GM12865 (cell line): ENCODE results near the gene CD160.
A peak's percentile ranks its signal among the peaks of the same experiment; 100 is the strongest.
"Not testable (repeated sequence)": the region's sequence is repeated elsewhere in the genome, so short reads cannot be mapped to it uniquely, and the experiment has no call there.

Source experiments
- DNase-seq: peaks from one replicate; pipeline ENCODE4 v3.0.0; 2010; ENCODE audit warnings: low read depth
- H3K4me3 ChIP-seq: 2 replicates; pipeline ENCODE4 v1.5.1; 2011; ENCODE audit warnings: mild to moderate bottlenecking, low read depth, low read length, control low read depth
- TF ChIP-seq, protein P1 (sequence below): IDR thresholded peaks from 2 replicates; pipeline ENCODE4 v1.5.1; 2011; ENCODE audit warnings: low read length, control low read depth, low read depth, inconsistent platforms; ENCODE audit not compliant: insufficient read depth; ENCODE audit errors: missing control alignments

Gene CD160

DNA sequence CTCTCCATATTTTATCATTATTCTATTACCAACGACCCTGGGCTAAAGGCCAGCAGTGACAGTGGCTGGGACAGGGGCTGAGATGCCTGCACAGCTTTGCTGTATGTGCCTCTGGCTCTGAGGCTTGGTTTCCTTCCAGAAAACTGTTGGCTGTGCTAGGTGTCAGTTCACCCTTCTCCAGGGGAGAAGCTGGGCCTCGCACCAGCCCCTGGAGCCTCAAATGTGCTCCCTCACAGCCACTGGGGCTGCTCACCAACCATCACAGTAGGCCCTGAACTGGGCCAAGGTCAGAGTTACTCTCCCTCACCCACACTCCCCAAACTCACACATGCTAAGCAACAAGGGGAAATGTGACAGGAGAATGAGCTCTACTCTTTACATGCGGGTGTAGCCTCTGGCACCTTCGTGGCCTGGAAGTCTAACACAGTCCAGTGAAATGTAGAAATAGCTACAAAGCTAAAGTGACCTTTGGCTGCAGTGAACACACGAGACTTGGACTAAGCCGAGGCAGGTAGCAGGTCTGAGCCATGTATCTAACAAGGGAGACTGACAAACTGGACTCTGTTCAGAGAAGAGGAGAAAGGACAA, 4.7 kb upstream of the CD160 start:
- no peak overlapping the region for H3K4me3 ChIP-seq
- TF ChIP-seq, protein P1, sequence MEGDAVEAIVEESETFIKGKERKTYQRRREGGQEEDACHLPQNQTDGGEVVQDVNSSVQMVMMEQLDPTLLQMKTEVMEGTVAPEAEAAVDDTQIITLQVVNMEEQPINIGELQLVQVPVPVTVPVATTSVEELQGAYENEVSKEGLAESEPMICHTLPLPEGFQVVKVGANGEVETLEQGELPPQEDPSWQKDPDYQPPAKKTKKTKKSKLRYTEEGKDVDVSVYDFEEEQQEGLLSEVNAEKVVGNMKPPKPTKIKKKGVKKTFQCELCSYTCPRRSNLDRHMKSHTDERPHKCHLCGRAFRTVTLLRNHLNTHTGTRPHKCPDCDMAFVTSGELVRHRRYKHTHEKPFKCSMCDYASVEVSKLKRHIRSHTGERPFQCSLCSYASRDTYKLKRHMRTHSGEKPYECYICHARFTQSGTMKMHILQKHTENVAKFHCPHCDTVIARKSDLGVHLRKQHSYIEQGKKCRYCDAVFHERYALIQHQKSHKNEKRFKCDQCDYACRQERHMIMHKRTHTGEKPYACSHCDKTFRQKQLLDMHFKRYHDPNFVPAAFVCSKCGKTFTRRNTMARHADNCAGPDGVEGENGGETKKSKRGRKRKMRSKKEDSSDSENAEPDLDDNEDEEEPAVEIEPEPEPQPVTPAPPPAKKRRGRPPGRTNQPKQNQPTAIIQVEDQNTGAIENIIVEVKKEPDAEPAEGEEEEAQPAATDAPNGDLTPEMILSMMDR, result no peak
- no peak for DNase-seq

DNA sequence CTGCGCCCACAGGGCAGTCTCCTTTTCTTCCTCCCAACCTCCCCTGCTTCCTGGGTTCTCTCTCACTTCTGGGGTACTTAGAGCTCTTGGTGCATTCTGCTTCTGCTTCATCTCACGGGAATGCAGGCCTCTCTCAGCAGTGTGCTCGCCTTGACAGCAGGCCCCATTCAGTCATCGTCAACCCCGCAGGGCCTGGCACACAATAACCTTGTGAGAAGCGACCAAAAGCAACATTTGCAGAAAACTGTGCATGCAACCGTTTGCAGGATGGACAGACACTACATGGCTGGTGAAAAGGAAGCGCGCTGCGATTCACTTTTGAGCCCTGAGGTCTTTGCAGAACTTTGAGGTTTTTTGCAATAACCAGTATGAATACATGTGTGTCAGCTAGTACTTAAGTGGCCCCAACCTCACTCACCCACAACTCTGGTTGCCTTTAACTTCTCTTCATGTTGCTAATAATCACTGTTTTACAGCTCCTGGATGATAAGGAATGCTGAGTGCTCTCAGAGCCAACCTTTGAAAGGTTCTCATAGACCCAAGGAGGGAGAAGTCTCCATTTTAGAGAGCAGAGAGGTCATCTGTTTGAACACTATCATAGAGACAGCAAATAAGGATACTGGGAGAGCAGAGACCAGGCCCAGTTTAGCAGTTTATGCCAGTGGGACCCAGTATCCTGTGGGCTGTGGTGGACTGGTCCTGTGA, 2.5 kb upstream of the CD160 start:
- H3K4me3 ChIP-seq, result no peak overlapping the region
- DNase-seq, result no peak
- TF ChIP-seq, protein P1, result no peak

DNA sequence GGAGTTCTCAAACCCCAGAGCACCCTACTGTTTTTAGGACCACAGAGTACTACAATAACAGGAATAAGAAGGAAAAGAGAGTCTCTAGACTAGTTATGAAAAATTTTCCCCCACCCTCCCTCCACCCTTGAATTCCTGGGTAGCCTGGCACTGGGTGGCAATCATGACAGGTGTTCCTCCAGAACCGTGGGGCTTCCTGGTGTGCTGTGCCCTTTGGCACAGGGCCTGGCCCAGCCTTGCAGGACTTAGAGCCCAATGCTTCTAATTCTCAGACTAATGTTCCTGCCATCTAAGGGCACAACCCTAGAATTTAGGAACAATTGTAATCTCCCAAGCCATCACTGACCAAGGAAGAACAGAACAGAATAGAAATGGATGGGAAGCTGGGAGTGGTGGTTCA, 1.5 kb upstream of the CD160 start:
- DNase-seq, result no peak
- no peak overlapping the region for H3K4me3 ChIP-seq
- TF ChIP-seq, protein P1, result no peak

DNA sequence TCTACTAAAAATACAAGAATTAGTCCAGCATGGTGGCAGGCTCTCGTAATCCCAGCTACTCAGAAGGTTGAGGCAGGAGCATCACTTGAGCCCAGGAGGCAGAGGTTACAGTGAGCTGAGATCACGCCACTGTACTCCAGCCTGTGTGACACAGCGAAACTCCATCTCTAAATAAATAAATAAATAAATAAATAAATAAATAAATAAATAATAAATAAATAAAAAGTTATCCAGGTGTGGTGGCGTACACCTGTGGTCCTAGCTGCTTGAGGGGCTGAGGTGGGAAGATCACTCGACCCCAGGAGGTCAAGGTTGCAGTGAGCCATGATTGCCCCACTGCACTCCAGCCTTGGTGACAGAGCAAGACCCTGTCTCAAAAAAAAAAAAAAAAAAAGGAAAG, 834 bp upstream of the CD160 start:
- not testable (repeated sequence) for DNase-seq, H3K4me3 ChIP-seq

DNA sequence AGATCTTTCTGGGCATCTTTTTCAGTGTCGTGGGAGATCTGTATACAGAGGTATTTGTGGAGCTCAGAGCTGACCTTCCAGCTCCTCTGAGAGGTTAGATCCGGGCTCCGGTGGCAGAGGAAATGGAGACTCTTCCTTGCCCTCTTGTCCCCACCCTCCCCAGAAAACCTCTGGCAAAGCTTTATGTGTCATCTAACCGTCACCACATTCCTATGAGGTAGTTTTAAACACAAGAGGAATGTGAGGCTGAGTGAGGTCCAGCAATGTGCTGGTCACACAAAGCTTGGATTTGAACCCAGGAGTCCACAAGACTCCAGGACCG, 1.2 kb downstream of the CD160 start:
- TF ChIP-seq, protein P1, result no peak
- H3K4me3 ChIP-seq, result no peak overlapping the region
- no peak for DNase-seq

DNA sequence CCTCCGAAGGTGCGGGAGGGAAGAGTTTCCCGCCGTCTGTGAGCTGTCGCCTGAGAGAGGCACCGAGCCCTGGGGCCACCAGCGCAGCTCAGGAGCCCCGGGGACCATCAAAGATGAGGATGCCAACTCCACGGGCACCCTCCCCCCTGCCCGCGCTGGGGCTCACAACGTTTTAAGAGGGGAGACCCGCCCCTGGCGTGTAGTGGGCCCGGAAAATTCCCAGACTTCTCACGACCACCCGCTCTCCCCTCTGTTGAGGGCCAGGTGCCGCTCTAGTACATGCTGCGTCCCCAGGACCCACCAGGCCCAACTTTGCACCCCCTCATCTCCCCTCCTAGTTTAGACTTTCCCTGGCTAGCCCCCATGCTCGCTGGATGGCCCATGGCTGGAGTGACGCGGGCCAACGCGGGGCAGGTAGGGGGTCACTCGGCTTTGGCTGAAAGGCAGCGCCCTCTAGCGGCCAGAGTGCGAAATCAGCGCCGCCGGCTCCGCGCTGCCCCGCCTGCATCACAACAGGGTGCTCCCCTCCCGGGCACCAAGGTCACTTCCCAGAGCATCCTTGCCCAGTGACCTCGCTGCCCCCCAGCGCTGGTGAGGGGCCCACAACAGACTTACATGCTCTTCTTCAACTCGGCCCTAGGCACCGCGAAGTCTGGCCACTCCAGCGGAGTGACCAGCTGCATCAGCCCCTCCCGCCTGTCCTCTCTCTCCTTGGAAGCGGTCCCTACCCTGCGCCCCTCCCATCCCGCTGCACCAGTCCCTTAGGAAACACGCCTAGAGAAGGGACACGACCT, 1.8 kb downstream of the CD160 start:
- TF ChIP-seq, protein P1, result peak; percentile 91
- DNase-seq, result peak; percentile 70
- H3K4me3 ChIP-seq, result no peak overlapping the region

DNA sequence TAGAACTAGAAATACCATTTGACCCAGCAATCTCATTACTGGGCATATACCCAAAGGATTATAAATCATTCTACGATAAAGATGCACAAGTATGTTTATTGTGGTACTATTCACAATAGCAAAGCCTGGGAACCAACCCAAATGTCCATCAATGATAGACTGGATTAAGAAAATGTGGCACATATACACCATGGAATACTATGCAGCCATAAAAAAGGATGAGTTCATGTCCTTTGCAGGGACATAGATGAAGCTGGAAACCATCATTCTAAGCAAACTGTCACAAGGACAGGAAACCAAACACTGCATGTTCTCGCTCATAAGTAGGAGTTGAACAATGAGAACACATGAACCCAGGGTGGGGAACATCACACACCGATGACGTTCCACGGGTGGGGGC, 6.9 kb downstream of the CD160 start:
- H3K4me3 ChIP-seq, DNase-seq: not testable (repeated sequence)
